Measurements from ENCODE around the gene STK40.

The STK40 gene

DNA sequence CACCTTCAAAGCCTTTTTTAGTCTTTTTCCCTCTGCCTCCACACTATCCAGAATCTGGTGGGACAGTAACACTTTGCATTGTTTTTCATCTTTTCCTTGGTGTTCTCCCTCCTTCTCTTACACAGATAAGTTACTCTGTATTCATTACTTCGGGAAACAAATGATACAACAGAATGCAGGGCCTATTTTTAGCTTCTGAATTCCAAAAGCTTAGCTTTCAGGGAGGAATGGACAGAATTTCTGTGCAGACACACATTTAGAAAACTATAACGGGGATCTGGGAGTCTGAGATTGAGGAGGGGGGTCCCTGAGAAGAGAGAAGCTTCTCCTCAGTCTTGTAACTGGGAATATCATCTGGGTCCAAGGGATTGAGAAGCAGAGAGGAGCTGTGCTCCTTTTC is 3.5 kb upstream of the STK40 start:
- TF ChIP-seq EZH2phosphoT487 (IDR thresholded peaks at IDR 0.05; ENCODE audit: low read depth) = no peak
- TF ChIP-seq, protein P1, sequence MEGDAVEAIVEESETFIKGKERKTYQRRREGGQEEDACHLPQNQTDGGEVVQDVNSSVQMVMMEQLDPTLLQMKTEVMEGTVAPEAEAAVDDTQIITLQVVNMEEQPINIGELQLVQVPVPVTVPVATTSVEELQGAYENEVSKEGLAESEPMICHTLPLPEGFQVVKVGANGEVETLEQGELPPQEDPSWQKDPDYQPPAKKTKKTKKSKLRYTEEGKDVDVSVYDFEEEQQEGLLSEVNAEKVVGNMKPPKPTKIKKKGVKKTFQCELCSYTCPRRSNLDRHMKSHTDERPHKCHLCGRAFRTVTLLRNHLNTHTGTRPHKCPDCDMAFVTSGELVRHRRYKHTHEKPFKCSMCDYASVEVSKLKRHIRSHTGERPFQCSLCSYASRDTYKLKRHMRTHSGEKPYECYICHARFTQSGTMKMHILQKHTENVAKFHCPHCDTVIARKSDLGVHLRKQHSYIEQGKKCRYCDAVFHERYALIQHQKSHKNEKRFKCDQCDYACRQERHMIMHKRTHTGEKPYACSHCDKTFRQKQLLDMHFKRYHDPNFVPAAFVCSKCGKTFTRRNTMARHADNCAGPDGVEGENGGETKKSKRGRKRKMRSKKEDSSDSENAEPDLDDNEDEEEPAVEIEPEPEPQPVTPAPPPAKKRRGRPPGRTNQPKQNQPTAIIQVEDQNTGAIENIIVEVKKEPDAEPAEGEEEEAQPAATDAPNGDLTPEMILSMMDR (IDR thresholded peaks at IDR 0.05; ENCODE audit: low read depth, low read length) = no peak
- Histone ChIP-seq H2AFZ (ENCODE audit: low read depth, low read length) (no peak overlapping the region), H3K9ac (ENCODE audit: low read length) (no peak overlapping the region), H3K36me3 (replicated peaks; ENCODE audit: low read depth, low read length) (peaks cover 6% of the 10 kb centered on the region), H3K9me3 (ENCODE audit: insufficient read depth, low read length) (no peaks in the 10 kb centered on the region), H3K4me2 (ENCODE audit: low read length) (no peak overlapping the region), H3K27me3 (ENCODE audit: low read depth, low read length) (no peaks in the 10 kb centered on the region), H4K20me1 (ENCODE audit: insufficient read depth, low read length) (0 out of 2 replicates have a peak, but pooled peaks cover 4% of the 10 kb centered on the region), H3K79me2 (ENCODE audit: low read length) (peaks cover 11% of the 10 kb centered on the region), H3K4me3 (ENCODE audit: low read length) (no peak overlapping the region), H3K27ac (ENCODE audit: low read length) (no peak overlapping the region), H3K4me1 (ENCODE audit: low read length) (peaks cover 40% of the 10 kb centered on the region)

DNA sequence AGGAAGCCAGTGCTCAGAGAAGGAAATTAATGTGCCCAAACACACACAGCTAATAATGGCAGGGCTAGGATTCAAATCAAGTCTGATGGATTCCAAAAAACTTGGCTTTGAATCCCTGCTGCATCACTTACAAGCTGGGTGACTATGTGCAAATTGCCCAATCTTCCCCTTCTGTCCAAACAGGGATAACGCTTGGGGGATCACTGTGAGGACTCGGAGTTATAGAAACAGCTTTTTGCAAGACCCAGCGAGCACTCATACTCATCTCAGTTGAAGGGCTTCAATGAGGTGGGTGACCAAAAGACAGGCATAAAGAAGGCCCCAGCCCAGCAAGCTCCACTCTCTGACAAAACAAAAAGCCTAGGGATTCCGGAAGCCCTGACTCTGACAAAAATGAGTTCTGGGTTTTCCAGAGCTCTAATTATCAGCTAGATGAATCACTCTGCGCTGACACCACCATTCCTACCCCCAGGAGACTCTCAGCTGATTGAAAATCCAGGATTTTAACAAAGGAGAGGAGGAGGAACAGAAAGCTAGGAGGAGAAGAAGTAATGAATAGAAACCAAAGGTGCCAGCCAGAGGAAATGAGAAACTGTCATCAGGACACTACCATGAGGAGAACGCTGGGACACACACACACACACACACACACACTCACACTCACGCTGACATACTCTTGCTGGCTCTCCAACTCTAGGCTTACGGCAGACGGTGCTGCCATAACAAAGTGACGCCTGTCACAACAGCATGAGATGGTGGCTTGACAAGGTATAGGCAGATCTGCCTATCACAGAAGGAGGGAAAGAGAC is 1.6 kb upstream of the STK40 start:
- Histone ChIP-seq H4K20me1 (ENCODE audit: insufficient read depth, low read length) (0 out of 2 replicates have a peak, but pooled peaks cover 4% of the 10 kb centered on the region), H2AFZ (ENCODE audit: low read depth, low read length) (no peak overlapping the region), H3K36me3 (replicated peaks; ENCODE audit: low read depth, low read length) (peaks cover 6% of the 10 kb centered on the region), H3K27ac (ENCODE audit: low read length) (peak overlapping the region; percentile 91), H3K79me2 (ENCODE audit: low read length) (peaks cover 15% of the 10 kb centered on the region), H3K9ac (ENCODE audit: low read length) (peak overlapping the region; percentile 94), H3K4me3 (ENCODE audit: low read length) (peak overlapping the region; percentile 92), H3K4me2 (ENCODE audit: low read length) (peak overlapping the region; percentile 99), H3K27me3 (ENCODE audit: low read depth, low read length) (no peaks in the 10 kb centered on the region), H3K9me3 (ENCODE audit: insufficient read depth, low read length) (no peaks in the 10 kb centered on the region), H3K4me1 (ENCODE audit: low read length) (peaks cover 40% of the 10 kb centered on the region)
- TF ChIP-seq, protein P1 (IDR thresholded peaks at IDR 0.05; ENCODE audit: low read depth, low read length) = no peak
- TF ChIP-seq EZH2phosphoT487 (IDR thresholded peaks at IDR 0.05; ENCODE audit: low read depth) = no peak

DNA sequence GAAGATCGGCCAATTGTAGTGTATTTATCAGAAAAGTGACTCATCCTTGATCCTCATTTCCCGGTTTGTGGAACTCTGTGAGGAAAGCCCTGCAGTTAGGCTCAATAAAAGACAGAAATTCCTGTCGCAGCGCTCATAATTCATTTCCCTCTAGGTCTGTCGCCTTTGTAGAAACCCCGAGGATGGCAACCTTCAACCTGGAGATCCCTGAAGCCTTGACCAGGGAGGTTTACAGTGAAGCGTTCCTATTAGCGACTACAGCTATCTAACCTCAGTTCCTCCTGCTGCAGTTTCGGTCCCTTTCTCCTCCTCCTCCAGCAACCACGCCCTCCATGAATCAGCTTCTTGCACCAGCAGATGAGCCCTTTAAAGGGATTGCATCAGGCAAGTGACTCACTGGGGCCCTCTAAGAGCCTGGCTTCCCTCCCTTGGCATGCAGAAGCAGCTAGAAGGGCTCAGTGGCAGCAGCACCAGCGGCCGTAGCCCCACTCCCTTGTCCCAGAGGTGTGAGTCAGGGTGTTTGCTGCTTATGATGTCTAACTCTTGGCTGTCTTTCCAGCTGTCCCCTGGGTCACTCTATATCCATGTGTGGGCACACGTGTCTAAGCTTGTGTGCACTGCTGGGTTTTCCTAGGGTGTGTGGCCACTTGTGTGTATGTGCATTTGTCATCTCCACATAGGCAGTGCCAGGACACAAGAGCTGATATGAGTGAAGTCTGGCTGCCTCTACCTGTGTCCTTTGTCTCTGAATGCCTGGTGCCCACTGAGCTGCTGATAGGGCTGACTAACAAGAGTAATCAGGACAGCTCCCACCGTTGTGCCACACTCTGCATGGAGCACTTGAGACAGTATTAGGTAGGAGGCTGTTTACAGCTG is 779 bp upstream of the STK40 start:
- H3K4me3 ChIP-seq (ENCODE audit: low read length) = peak overlapping the region; percentile 92
- H2AFZ ChIP-seq (ENCODE audit: low read depth, low read length) = peak overlapping the region; percentile 64; the same call in 1 of the 2 replicates
- peak overlapping the region; percentile 91 for H3K27ac ChIP-seq (ENCODE audit: low read length)
- no peaks in the 10 kb centered on the region for H3K27me3 ChIP-seq (ENCODE audit: low read depth, low read length)
- H4K20me1 ChIP-seq (ENCODE audit: insufficient read depth, low read length) = 0 out of 2 replicates have a peak, but pooled peaks cover 4% of the 10 kb centered on the region
- H3K9me3 ChIP-seq (ENCODE audit: insufficient read depth, low read length) = no peaks in the 10 kb centered on the region
- peaks cover 15% of the 10 kb centered on the region for H3K79me2 ChIP-seq (ENCODE audit: low read length)
- H3K4me1 ChIP-seq (ENCODE audit: low read length) = peaks cover 40% of the 10 kb centered on the region
- H3K4me2 ChIP-seq (ENCODE audit: low read length) = peak overlapping the region; percentile 99
- TF ChIP-seq, protein P1 (IDR thresholded peaks at IDR 0.05; ENCODE audit: low read depth, low read length) = no peak
- no peak for TF ChIP-seq EZH2phosphoT487 (IDR thresholded peaks at IDR 0.05; ENCODE audit: low read depth)
- H3K36me3 ChIP-seq (replicated peaks; ENCODE audit: low read depth, low read length) = peaks cover 5% of the 10 kb centered on the region
- H3K9ac ChIP-seq (ENCODE audit: low read length) = peak overlapping the region; percentile 94
